ENCODE measurements around the gene BCL2L11. TPM values are rescaled to one million over a fixed set of nuclear protein-coding genes. Genes with fewer than 3 reads are reported as not detected.

The BCL2L11 gene
- total and polyA plus RNA-seq, 12 donors, result 1.4 to 14.5 (median 6.8) TPM

DNA sequence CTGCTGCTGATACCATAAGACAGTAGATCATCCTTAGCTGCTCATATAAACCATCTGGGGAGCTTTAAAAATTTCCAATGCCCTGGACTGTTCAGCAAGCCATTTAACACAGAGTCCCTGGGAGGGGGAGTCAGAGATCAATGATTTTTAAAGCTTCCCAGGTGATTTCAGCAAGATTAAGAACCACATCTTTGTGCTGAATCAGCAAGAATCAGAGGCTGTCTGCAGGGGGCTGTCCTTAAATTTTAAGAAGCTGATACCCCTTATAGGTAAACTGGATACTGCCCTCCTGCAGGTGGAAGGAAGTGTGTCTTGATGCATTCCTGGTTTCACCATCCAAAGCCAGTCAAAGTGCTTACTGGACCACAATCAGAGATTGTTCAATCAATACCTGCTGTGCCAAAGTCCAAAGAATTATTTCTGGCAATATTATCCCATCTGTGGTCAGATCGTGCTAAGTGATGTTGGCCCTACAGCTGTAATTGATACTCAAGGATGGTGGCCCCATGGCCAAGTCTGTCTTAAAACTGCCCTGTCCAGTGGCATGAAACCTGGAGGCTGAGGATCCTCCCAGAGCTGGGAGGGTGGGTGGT lies 72.2 kb downstream of the BCL2L11 start:
- 75 to 98% methylated on average over 1 of the region's 1 CpG for WGBS, 2 donors
- TF ChIP-seq, protein P1, sequence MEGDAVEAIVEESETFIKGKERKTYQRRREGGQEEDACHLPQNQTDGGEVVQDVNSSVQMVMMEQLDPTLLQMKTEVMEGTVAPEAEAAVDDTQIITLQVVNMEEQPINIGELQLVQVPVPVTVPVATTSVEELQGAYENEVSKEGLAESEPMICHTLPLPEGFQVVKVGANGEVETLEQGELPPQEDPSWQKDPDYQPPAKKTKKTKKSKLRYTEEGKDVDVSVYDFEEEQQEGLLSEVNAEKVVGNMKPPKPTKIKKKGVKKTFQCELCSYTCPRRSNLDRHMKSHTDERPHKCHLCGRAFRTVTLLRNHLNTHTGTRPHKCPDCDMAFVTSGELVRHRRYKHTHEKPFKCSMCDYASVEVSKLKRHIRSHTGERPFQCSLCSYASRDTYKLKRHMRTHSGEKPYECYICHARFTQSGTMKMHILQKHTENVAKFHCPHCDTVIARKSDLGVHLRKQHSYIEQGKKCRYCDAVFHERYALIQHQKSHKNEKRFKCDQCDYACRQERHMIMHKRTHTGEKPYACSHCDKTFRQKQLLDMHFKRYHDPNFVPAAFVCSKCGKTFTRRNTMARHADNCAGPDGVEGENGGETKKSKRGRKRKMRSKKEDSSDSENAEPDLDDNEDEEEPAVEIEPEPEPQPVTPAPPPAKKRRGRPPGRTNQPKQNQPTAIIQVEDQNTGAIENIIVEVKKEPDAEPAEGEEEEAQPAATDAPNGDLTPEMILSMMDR (IDR thresholded peaks at IDR 0.05), result no peak
- Histone ChIP-seq H3K27ac (no peak overlapping the region), H3K4me3 (no peak overlapping the region), H3K27me3 (no peaks in the 10 kb centered on the region), H3K4me1 (no peaks in the 10 kb centered on the region), H3K36me3 (no peaks in the 10 kb centered on the region), H3K9me3 (no peaks in the 10 kb centered on the region)
- no peak for ATAC-seq
- intact Hi-C loops (cut with DNase I), result no loop called here
- DNase-seq, result no peak

DNA sequence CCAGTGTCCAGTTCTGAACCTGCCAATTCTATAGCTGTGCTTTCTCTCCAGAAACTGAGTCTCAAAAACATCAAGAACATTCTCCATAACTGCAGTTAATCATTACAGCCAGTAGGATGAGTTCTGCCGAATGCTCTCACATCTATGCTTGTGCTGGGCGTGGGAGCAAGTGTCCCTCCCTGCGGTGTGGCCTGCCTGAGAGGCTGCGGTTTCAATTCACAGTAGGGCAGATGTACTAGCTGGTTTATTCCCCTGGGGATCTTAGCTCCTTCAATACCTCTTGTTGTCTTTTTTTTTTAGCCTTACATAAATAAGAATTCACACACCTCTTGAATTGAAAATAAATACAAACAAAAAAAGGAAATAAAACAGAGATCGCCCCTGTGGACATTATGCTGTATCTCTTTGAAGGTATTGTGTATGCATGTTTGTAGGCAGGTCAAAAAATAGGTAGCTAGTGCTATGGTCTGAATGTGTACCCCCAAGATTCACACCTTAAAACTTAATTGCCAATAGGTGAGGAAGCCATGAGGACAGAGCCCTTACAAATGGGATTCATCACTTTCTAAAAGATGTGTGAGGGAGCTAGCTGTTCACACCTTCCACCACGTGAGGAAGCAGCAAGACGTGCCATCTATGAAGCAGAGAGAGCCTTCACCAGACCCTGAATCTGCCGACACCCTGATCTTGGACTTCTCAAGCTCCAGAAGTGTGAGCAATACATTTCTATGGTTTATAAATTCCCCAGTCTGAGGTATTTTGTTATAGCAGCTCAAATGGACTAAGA lies 74.3 kb downstream of the BCL2L11 start:
- intact Hi-C loops (cut with DNase I), result no loop called here
- H3K4me3 ChIP-seq, result no peak overlapping the region
- DNase-seq, result no peak
- WGBS, 2 donors, result 88 to 93% methylated on average over 8 of the region's 8 CpGs
- no peaks in the 10 kb centered on the region for H3K4me1 ChIP-seq
- H3K27me3 ChIP-seq, result no peaks in the 10 kb centered on the region
- TF ChIP-seq, protein P1 (IDR thresholded peaks at IDR 0.05), result no peak
- no peak overlapping the region for H3K27ac ChIP-seq
- no peaks in the 10 kb centered on the region for H3K36me3 ChIP-seq
- no peaks in the 10 kb centered on the region for H3K9me3 ChIP-seq
- no peak for ATAC-seq

DNA sequence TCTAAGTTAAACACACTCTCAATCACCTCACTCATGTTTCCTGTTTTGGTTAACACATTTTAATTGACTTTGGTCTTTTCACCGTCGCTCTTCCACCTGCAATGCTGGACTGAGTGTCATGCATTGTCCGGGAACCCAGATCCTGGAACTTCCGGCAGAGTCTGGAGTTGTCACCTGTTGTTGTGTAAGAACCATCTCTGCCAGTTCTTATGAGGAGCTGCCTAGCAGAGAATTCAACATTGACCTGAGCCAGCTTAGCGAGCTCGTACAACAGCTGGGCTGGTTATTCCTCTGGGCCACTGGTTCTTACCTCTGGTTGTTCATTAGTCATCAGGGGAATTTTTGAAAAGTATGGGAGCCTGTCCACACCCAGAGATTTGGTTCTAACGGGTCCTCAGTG lies 75.7 kb downstream of the BCL2L11 start:
- intact Hi-C loops (cut with DNase I), result no loop called here
- no peaks in the 10 kb centered on the region for H3K27me3 ChIP-seq
- no peak overlapping the region for H3K4me3 ChIP-seq
- TF ChIP-seq, protein P1 (IDR thresholded peaks at IDR 0.05), result no peak
- no peak for ATAC-seq
- no peaks in the 10 kb centered on the region for H3K36me3 ChIP-seq
- DNase-seq, result no peak
- no peak overlapping the region for H3K27ac ChIP-seq
- H3K4me1 ChIP-seq, result no peaks in the 10 kb centered on the region
- WGBS, 2 donors, result 80 to 81% methylated on average over 7 of the region's 7 CpGs
- no peaks in the 10 kb centered on the region for H3K9me3 ChIP-seq

DNA sequence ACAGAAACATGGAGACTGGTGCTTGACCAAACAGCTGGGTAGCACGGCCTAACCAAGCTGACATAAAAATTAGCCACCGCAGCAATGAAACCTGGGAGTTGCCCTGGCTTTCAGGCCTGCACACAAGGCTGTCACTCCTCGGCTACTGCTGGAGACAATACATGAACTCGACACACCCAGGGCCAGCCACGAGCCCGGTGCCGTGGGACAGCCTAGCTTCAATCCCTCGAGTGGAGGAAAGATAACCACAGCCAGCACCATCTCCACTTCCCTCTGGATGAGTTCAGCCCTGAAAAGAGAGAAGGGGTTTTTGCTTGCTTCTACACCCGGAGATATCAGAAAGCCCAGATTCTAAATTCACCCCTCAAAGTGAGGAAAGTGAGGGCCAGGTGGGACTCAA lies 78.0 kb downstream of the BCL2L11 start:
- no peak for ATAC-seq
- no peaks in the 10 kb centered on the region for H3K4me1 ChIP-seq
- no peaks in the 10 kb centered on the region for H3K36me3 ChIP-seq
- no peaks in the 10 kb centered on the region for H3K9me3 ChIP-seq
- TF ChIP-seq, protein P1 (IDR thresholded peaks at IDR 0.05), result no peak
- no peak for DNase-seq
- no peak overlapping the region for H3K27ac ChIP-seq
- 90% methylated on average over 9 of the region's 9 CpGs for WGBS, 2 donors
- H3K4me3 ChIP-seq, result no peak overlapping the region
- intact Hi-C loops (cut with DNase I), result no loop called here
- H3K27me3 ChIP-seq, result no peaks in the 10 kb centered on the region
